Measurements from ENCODE around the gene MTMR3.

MTMR3 gene

DNA sequence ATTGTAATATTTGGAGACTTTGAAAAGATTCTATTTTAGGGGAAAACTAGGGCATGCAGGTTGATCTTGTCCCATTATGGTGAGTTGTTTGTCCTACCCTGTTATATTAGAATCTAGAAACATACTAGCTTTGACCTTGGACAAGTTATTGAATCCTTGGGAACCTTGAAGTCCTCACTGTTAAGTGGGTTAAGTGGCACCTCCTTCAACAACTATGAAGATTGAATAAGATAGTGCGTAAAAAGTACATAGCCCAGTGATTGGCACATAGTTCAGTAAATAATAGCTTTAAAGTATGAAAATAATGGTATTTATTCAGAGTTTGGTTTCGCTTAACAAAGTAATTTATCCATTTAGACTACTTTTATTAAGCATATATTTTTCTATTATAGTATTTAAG is 51.6 kb downstream of the MTMR3 start:
- H3K36me3 ChIP-seq = no peaks in the 10 kb centered on the region
- H3K9me3 ChIP-seq = no peaks in the 10 kb centered on the region
- peaks cover 3 to 15% of the 10 kb centered on the region in 2 experiments for H3K4me1 ChIP-seq (ENCODE audit: control insufficient read depth in 1 of 2, insufficient read depth in 1 of 2, low read depth in 1 of 2, low read length in 1 of 2)
- TF ChIP-seq, protein P1, sequence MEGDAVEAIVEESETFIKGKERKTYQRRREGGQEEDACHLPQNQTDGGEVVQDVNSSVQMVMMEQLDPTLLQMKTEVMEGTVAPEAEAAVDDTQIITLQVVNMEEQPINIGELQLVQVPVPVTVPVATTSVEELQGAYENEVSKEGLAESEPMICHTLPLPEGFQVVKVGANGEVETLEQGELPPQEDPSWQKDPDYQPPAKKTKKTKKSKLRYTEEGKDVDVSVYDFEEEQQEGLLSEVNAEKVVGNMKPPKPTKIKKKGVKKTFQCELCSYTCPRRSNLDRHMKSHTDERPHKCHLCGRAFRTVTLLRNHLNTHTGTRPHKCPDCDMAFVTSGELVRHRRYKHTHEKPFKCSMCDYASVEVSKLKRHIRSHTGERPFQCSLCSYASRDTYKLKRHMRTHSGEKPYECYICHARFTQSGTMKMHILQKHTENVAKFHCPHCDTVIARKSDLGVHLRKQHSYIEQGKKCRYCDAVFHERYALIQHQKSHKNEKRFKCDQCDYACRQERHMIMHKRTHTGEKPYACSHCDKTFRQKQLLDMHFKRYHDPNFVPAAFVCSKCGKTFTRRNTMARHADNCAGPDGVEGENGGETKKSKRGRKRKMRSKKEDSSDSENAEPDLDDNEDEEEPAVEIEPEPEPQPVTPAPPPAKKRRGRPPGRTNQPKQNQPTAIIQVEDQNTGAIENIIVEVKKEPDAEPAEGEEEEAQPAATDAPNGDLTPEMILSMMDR (IDR thresholded peaks at IDR 0.05) = no peak
- no peak overlapping the region for H3K4me3 ChIP-seq (ENCODE audit: low read depth in 1 of 2, low read length in 1 of 2)
- H3K27me3 ChIP-seq = no peaks in the 10 kb centered on the region
- no peak overlapping the region for H3K27ac ChIP-seq

DNA sequence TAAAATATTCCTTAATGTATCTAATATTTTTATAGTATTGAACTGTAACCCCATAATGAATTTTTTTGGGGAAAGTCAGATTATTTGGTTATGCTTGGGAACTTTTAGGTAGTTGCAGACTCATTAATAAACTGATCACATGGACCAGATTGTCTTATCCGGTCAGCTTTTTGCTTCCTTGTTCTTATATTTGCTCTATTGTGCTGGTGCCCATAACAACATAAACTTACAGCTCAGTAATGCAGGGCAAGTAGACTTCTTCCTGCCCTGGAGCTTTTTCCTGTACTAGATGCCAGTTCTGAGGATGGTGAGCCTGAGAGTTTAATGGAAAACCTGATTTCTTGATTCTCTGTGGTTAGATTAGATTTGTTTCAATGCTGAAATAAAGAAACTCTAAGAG is 53.2 kb downstream of the MTMR3 start:
- Histone ChIP-seq H3K4me3 (ENCODE audit: low read depth in 1 of 2, low read length in 1 of 2) (no peak overlapping the region), H3K9me3 (no peaks in the 10 kb centered on the region), H3K27me3 (no peaks in the 10 kb centered on the region), H3K36me3 (no peaks in the 10 kb centered on the region), H3K27ac (peak overlapping the region; percentile 34), H3K4me1 (ENCODE audit: control insufficient read depth in 1 of 2, insufficient read depth in 1 of 2, low read depth in 1 of 2, low read length in 1 of 2) (peaks cover 3 to 11% of the 10 kb centered on the region in 2 experiments)
- TF ChIP-seq, protein P1 (IDR thresholded peaks at IDR 0.05) = no peak

DNA sequence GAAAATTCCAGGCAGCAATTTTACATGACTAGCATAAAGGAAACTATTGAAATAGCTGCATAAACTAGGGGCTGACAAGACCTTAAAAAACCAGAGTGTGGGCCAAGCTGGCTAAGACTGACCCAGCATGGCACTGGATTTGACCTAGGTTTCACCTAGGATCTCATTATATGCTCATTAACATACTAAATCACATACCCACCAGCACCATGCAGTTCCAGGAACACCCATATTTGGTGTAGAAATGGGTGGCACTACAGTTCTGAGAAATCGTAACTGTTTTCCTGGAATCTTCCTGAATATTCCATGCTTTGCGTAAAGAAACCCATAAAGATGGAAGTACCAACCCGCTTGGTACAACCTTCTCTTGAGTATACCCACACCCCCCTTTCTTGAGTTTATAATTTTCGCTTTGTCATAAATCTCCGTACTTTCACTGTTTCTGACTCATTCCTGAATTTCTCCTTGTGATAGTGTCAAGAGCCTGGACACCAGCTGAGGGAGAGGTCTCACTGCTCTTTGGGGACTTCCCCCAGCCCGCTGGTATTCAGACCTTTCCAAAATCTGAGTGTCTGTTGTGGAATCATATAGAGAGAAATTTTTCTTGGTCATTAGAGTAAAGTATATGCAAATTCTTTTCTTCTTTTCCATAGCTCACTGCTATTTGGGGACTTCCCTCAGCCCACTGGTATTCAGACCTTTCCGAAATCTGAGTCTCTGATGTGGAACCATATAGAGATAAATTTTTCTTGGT is 55.1 kb downstream of the MTMR3 start:
- peak overlapping the region; percentile 18 for H3K27ac ChIP-seq
- H3K9me3 ChIP-seq = no peaks in the 10 kb centered on the region
- no peaks in the 10 kb centered on the region for H3K27me3 ChIP-seq
- H3K4me3 ChIP-seq (ENCODE audit: low read depth in 1 of 2, low read length in 1 of 2) = no peak overlapping the region
- TF ChIP-seq, protein P1 (IDR thresholded peaks at IDR 0.05) = no peak
- no peaks in the 10 kb centered on the region for H3K36me3 ChIP-seq
- H3K4me1 ChIP-seq (ENCODE audit: control insufficient read depth in 1 of 2, insufficient read depth in 1 of 2, low read depth in 1 of 2, low read length in 1 of 2) = peaks cover 3 to 11% of the 10 kb centered on the region in 2 experiments

DNA sequence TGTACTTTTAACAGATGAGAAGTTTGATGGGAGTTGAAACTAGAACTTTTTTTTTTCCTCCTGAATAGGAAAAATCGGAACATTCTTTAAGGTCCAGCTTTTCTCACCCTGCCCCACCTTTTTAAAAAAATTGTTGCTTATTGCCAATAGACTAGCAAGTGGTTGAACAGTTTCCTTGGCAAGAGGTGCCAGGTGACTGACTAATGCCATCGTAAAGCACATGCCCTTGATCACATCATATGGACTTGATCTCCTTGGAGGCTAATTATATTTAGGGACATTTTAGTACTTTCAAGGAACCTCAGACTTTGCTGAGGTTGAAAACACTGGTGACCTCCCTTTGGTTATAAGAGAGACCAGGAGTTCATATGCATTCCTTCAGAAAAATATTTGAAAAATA is 57.6 kb downstream of the MTMR3 start:
- TF ChIP-seq, protein P1 (IDR thresholded peaks at IDR 0.05) = no peak
- Histone ChIP-seq H3K9me3 (no peaks in the 10 kb centered on the region), H3K4me3 (ENCODE audit: low read depth in 1 of 2, low read length in 1 of 2) (no peak overlapping the region), H3K36me3 (no peaks in the 10 kb centered on the region), H3K27me3 (no peaks in the 10 kb centered on the region), H3K4me1 (ENCODE audit: control insufficient read depth in 1 of 2, insufficient read depth in 1 of 2, low read depth in 1 of 2, low read length in 1 of 2) (peaks cover 0 to 7% of the 10 kb centered on the region in 2 experiments), H3K27ac (peak overlapping the region; percentile 14)

DNA sequence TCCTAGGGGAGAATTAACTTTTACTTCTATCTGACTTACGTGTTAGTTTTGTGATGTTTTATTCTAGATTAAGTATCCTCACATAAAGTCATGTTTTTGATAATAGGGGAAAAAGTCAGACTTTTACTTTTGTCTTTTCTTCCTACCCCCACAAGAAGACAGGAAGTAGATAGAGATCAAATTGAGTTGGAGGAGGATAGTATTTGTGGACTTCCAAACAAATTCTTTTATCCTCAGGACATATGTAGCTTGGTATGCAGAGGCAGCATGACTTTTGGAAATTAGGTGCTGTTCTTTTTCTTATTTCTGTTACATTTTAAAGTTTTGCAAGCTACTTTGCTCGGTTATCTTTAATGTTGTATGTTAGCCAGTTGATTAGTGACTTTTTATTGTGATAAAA is 61.4 kb downstream of the MTMR3 start:
- H3K4me1 ChIP-seq (ENCODE audit: control insufficient read depth in 1 of 2, insufficient read depth in 1 of 2, low read depth in 1 of 2, low read length in 1 of 2) = peaks cover 5 to 11% of the 10 kb centered on the region in 2 experiments
- no peak overlapping the region for H3K4me3 ChIP-seq (ENCODE audit: low read depth in 1 of 2, low read length in 1 of 2)
- H3K27me3 ChIP-seq = no peaks in the 10 kb centered on the region
- peak overlapping the region; percentile 14 for H3K27ac ChIP-seq
- TF ChIP-seq, protein P1 (IDR thresholded peaks at IDR 0.05) = no peak
- no peaks in the 10 kb centered on the region for H3K36me3 ChIP-seq
- H3K9me3 ChIP-seq = no peaks in the 10 kb centered on the region
